ENCODE data around the gene SH2D2A. TPM values are rescaled to one million over a fixed set of nuclear protein-coding genes. Genes with fewer than 3 reads are reported as not detected.
A peak's percentile ranks its signal among the peaks of the same experiment; 100 is the strongest.

The SH2D2A gene
- total and polyA plus RNA-seq, 2 of the 4 experiments (the other 2 are of a cell fraction) = not detected

DNA sequence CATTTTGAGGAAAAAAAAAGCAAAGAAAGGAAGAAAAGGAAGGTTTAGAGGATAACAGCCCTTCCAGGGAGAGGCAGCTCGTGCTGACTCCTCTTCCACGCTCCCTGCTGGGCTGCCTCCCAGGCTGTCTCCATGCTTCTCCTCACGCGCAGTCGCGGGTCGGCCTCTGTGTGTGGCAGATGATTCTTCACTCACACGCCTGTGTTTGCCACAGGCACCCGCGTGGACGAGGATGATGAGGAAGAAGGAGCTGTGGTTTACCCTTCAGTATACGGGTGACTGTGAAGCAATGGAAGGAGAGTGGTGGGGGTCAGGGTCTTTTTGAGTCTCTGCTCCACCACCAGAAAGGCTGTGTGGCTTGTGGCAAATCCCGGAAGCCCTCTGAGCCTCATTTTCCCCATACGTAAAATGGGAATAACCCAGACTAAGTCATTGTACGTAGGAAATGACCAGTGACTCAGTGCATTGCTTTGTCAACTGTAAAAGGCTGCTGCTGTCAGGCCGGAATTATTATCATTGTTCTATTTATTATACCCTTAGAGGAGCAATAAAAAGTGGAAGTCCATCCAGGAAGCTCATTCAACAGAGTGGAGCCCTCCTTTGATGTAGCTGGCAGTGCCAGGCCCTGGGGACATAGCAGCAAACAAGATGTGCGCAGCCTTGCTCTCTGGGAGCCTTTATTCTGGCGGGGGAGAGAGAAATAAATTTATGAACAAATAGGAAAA, 11.9 kb upstream of the SH2D2A start:
- no peaks in the 10 kb centered on the region for H3K36me3 ChIP-seq (ENCODE audit: control insufficient read depth, insufficient read depth, low read length)
- H4K91ac ChIP-seq (ENCODE audit: insufficient read depth, low read depth, low read length) = no peak overlapping the region
- dilution Hi-C loops (cut with HindIII; ENCODE audit: low sequenced_read_pairs, unreplicated experiment) = no loop called here
- no peak overlapping the region for H3K56ac ChIP-seq (ENCODE audit: extremely low read depth, insufficient read depth, low read length)
- ChIA-PET POLR2A (ENCODE audit: unreplicated experiment) (no interaction called here), CTCF (interaction anchor here (0.6 to 1.9 kb wide), 2 partner anchors 10 to 194 kb away, joined by 3 to 8 read pairs; no protein-coding TSS in a partner anchor)
- DNase-seq = no peak
- H3K23ac ChIP-seq (ENCODE audit: low read depth, low read length) = no peak overlapping the region
- peak overlapping the region; percentile 65 for H2AFZ ChIP-seq (replicated peaks; ENCODE audit: low read length, poor library complexity)
- H3K27ac ChIP-seq (ENCODE audit: insufficient read depth, low read length) = no peak overlapping the region
- WGBS, 2 experiments (ENCODE audit: extremely low coverage in 2 of 2, insufficient read length in 1 of 2) = 100% methylated on average over 1 of the region's 18 CpGs; no CpG with 5 or more reads in 1 of the 2 experiments
- H3K4me1 ChIP-seq (ENCODE audit: control insufficient read depth, insufficient read depth, low read length) = no peaks in the 10 kb centered on the region
- peaks cover 62% of the 10 kb centered on the region for H3K27me3 ChIP-seq (ENCODE audit: control insufficient read depth, insufficient read depth, low read length)
- no peaks in the 10 kb centered on the region for H3K9me3 ChIP-seq (ENCODE audit: control insufficient read depth, insufficient read depth, low read length)
- no peak overlapping the region for H3K14ac ChIP-seq (replicated peaks; ENCODE audit: low read depth, low read length)
- in situ Hi-C loops (cut with MboI; ENCODE audit: low sequenced_read_pairs) = no loop called here
- H4K20me1 ChIP-seq (ENCODE audit: insufficient read depth, low read length) = no peaks in the 10 kb centered on the region
- H3K4ac ChIP-seq (ENCODE audit: low read depth, low read length) = no peak overlapping the region
- no peak overlapping the region for H2BK120ac ChIP-seq (ENCODE audit: low read depth, low read length)
- H2AK5ac ChIP-seq (ENCODE audit: low read depth, low read length) = no peak overlapping the region
- no peak overlapping the region for H4K5ac ChIP-seq (ENCODE audit: low read depth, low read length)
- H3K9me1 ChIP-seq (ENCODE audit: insufficient read depth, low read length) = no peaks in the 10 kb centered on the region
- H2BK15ac ChIP-seq (ENCODE audit: low read depth, low read length) = no peak overlapping the region
- H3K18ac ChIP-seq (ENCODE audit: low read depth, low read length) = no peak overlapping the region
- no peak overlapping the region for H2BK5ac ChIP-seq (ENCODE audit: low read depth, low read length, poor library complexity, severe bottlenecking)
- no peak overlapping the region for H2BK20ac ChIP-seq (ENCODE audit: low read depth, low read length)
- H2AK9ac ChIP-seq (replicated peaks; ENCODE audit: low read depth, low read length, poor library complexity) = no peak overlapping the region
- ATAC-seq (ENCODE audit: low read depth) = no peak
- BruUV-seq (replicated peaks) = no TSS peak
- intact Hi-C loops (cut with micrococcal nuclease) = no loop called here
- H4K8ac ChIP-seq (ENCODE audit: low read depth in 2 of 2, low read length in 2 of 2) = no peak overlapping the region
- TF ChIP-seq CHD1 (IDR thresholded peaks at IDR 0.05; ENCODE audit: low read depth, low read length) = no peak
- TF ChIP-seq BHLHE40 (IDR thresholded peaks at IDR 0.05; ENCODE audit: low read depth, low read length) = no peak
- no peak for TF ChIP-seq RFX5 (IDR thresholded peaks at IDR 0.05; ENCODE audit: low read depth, low read length)
- TF ChIP-seq MAZ (IDR thresholded peaks at IDR 0.05; ENCODE audit: borderline replicate concordance, low read depth, low read length) = no peak
- no peak for TF ChIP-seq RAD21 (IDR thresholded peaks at IDR 0.05; ENCODE audit: low read length)
- no peak for TF ChIP-seq CEBPB (IDR thresholded peaks at IDR 0.05; ENCODE audit: low read depth, low read length)
- no peak overlapping the region for H3K4me3 ChIP-seq (ENCODE audit: insufficient read depth, low read depth, low read length)
- H3K4me2 ChIP-seq (ENCODE audit: low read depth, low read length) = no peak overlapping the region
- H3K9ac ChIP-seq (ENCODE audit: low read depth, low read length) = no peak overlapping the region
- no peaks in the 10 kb centered on the region for H3K79me1 ChIP-seq (ENCODE audit: low read depth in 1 of 2, low read length in 2 of 2)
